Activated B cell treated with CpG ODN at 0.5 μM for 24 hours (primary cell): ENCODE results near the gene ACSS3. TPM values are rescaled to one million over a fixed set of nuclear protein-coding genes. Genes with fewer than 3 reads are reported as not detected.

ENCODE experiments used
- ATAC-seq: fragments of 200-7000 bp; cut with Tn5 transposase; one replicate; pipeline ENCODE4 v1.10.0; 2021; ENCODE audit warnings: low read depth, mild to moderate bottlenecking, moderate library complexity
- CTCF ChIA-PET: fragments of 350-600 bp; sonication (Branson Sonifier 250); formaldehyde crosslinking; loops from one replicate; lab custom pipeline; 2021; ENCODE audit warnings: antibody characterized with exemption; lab: Charles Lee
- POLR2A ChIA-PET: fragments of 350-600 bp; sonication (Branson Sonifier 250); formaldehyde crosslinking; loops from one replicate; lab custom pipeline; 2021; ENCODE audit warnings: antibody characterized with exemption; lab: Charles Lee
- DNase-seq: peaks from one replicate; pipeline ENCODE4 v3.0.0; 2022
- H3K27ac Mint-ChIP-seq: one replicate; pipeline ENCODE4 v1.8.0; 2020; ENCODE audit warnings: mixed read lengths
- H3K27me3 Mint-ChIP-seq: one replicate; pipeline ENCODE4 v1.8.0; 2021; ENCODE audit warnings: mixed read lengths
- H3K36me3 Mint-ChIP-seq: one replicate; pipeline ENCODE4 v1.8.0; 2021; ENCODE audit warnings: low read depth, mixed read lengths
- H3K4me1 Mint-ChIP-seq: one replicate; pipeline ENCODE4 v1.8.0; 2021; ENCODE audit warnings: mixed read lengths
- H3K4me3 Mint-ChIP-seq: one replicate; pipeline ENCODE4 v1.8.0; 2020; ENCODE audit warnings: mild to moderate bottlenecking, mixed read lengths
- H3K9me3 Mint-ChIP-seq: one replicate; pipeline ENCODE4 v1.8.0; 2020; ENCODE audit warnings: mixed read lengths
- CTCF ChIP-seq: fragments of 200-600 bp; IDR thresholded peaks from one replicate; pipeline ENCODE4 v1.8.0; 2022; ENCODE audit warnings: antibody characterized with exemption, mild to moderate bottlenecking
- intact Hi-C: fragments of 100-400 bp; cut with micrococcal nuclease; formaldehyde crosslinking; loops from one replicate; pipeline ENCODE4 v1.15.1; 2024
- total RNA-seq: library from RNA; stranded (reverse); gene quantifications from 2 replicates; pipeline ENCODE4 v1.2.3, GENCODE V29; 2022

The ACSS3 gene
- total RNA-seq, 1 donor from 2014 or later: not detected

GRCh38 chr12:81085832-81086231 is 8.0 kb downstream of the ACSS3 start:
- H3K27ac Mint-ChIP-seq: no peak overlapping the region
- intact Hi-C loops: no loop called here
- no peaks in the 10 kb centered on the region for H3K36me3 Mint-ChIP-seq
- no peak overlapping the region for H3K4me3 Mint-ChIP-seq
- ATAC-seq: no peak
- TF ChIP-seq CTCF: no peak
- DNase-seq: no peak
- ChIA-PET POLR2A (no interaction called here), CTCF (no interaction called here)
- no peaks in the 10 kb centered on the region for H3K9me3 Mint-ChIP-seq
- H3K27me3 Mint-ChIP-seq: no peaks in the 10 kb centered on the region
- H3K4me1 Mint-ChIP-seq: no peaks in the 10 kb centered on the region

- ATAC-seq: no peak
- CTCF ChIA-PET: no interaction called here
Observed at GRCh38 chr12:81086342-81086741, 8.5 kb downstream of the ACSS3 start.

GRCh38 chr12:81088221-81088620 is 10.3 kb downstream of the ACSS3 start:
- CTCF ChIA-PET: no interaction called here
- no peaks in the 10 kb centered on the region for H3K9me3 Mint-ChIP-seq

More at GRCh38 chr12:81086342-81086741, 8.5 kb downstream of the ACSS3 start:
- H3K9me3 Mint-ChIP-seq: no peaks in the 10 kb centered on the region
- intact Hi-C loops: no loop called here
- TF ChIP-seq CTCF: no peak
- H3K4me1 Mint-ChIP-seq: no peaks in the 10 kb centered on the region
- H3K27me3 Mint-ChIP-seq: no peaks in the 10 kb centered on the region
- H3K4me3 Mint-ChIP-seq: no peak overlapping the region
- H3K27ac Mint-ChIP-seq: no peak overlapping the region
- no peak for DNase-seq
- POLR2A ChIA-PET: no interaction called here
- no peaks in the 10 kb centered on the region for H3K36me3 Mint-ChIP-seq

GRCh38 chr12:81089412-81089811 is 11.5 kb downstream of the ACSS3 start:
- Mint-ChIP-seq H3K4me3 (no peak overlapping the region), H3K27me3 (no peaks in the 10 kb centered on the region), H3K9me3 (no peaks in the 10 kb centered on the region), H3K4me1 (no peaks in the 10 kb centered on the region), H3K36me3 (no peaks in the 10 kb centered on the region), H3K27ac (no peak overlapping the region)
- DNase-seq (no peak), ATAC-seq (no peak)
- no peak for TF ChIP-seq CTCF
- ChIA-PET CTCF (no interaction called here), POLR2A (no interaction called here)
- intact Hi-C loops: no loop called here

More at GRCh38 chr12:81088221-81088620, 10.3 kb downstream of the ACSS3 start:
- Mint-ChIP-seq H3K4me1 (no peaks in the 10 kb centered on the region), H3K27ac (no peak overlapping the region), H3K36me3 (no peaks in the 10 kb centered on the region), H3K27me3 (no peaks in the 10 kb centered on the region), H3K4me3 (no peak overlapping the region)
- DNase-seq (no peak), ATAC-seq (no peak)
- POLR2A ChIA-PET: no interaction called here
- no peak for TF ChIP-seq CTCF
- intact Hi-C loops: no loop called here

GRCh38 chr12:81092053-81092452 is 14.2 kb downstream of the ACSS3 start:
- ChIA-PET POLR2A (no interaction called here), CTCF (no interaction called here)
- H3K9me3 Mint-ChIP-seq: no peaks in the 10 kb centered on the region
- intact Hi-C loops: no loop called here
- DNase-seq: no peak
- no peaks in the 10 kb centered on the region for H3K4me1 Mint-ChIP-seq
- no peak overlapping the region for H3K27ac Mint-ChIP-seq
- no peak overlapping the region for H3K4me3 Mint-ChIP-seq
- TF ChIP-seq CTCF: no peak
- no peaks in the 10 kb centered on the region for H3K27me3 Mint-ChIP-seq
- no peak for ATAC-seq
- no peaks in the 10 kb centered on the region for H3K36me3 Mint-ChIP-seq
